Parathyroid adenoma (tissue), 2 donors: Measurements from ENCODE around the gene MAPT.

ENCODE experiments used
- H2AFZ ChIP-seq: fragments of 300-600 bp; sonication (generic); one replicate; pipeline ENCODE4 v1.7.0; 2017; ENCODE audit warnings: antibody characterized with exemption, mild to moderate bottlenecking
- H3K27ac ChIP-seq: fragments of 300-600 bp; sonication (generic); one replicate; pipeline ENCODE4 v1.7.0; 2017
- H3K27me3 ChIP-seq: fragments of 300-600 bp; sonication (generic); one replicate; pipeline ENCODE4 v1.7.0; 2017; ENCODE audit warnings: low read length; ENCODE audit not compliant: control insufficient read depth, insufficient read depth
- H3K36me3 ChIP-seq: fragments of 300-600 bp; sonication (generic); one replicate; pipeline ENCODE4 v1.7.0; 2017; ENCODE audit warnings: low read length; ENCODE audit not compliant: control insufficient read depth, insufficient read depth
- H3K4me1 ChIP-seq: fragments of 300-600 bp; sonication (generic); one replicate; pipeline ENCODE4 v1.7.0; 2017; ENCODE audit warnings: control low read depth
- H3K4me2 ChIP-seq: fragments of 300-600 bp; sonication (generic); one replicate; pipeline ENCODE4 v1.7.0; 2017; ENCODE audit warnings: low read length
- H3K4me3 ChIP-seq: fragments of 300-600 bp; sonication (generic); one replicate; pipeline ENCODE4 v1.7.0; 2017; ENCODE audit warnings: low read depth, low read length
- H3K79me2 ChIP-seq: fragments of 300-600 bp; sonication (generic); one replicate; pipeline ENCODE4 v1.7.0; 2017; ENCODE audit warnings: control low read depth
- H3K9ac ChIP-seq: fragments of 300-600 bp; sonication (generic); one replicate; pipeline ENCODE4 v1.7.0; 2017; ENCODE audit warnings: mild to moderate bottlenecking
- H3K9me3 ChIP-seq: fragments of 300-600 bp; sonication (generic); one replicate; pipeline ENCODE4 v1.7.0; 2017; ENCODE audit warnings: low read length; ENCODE audit not compliant: control insufficient read depth
- TF ChIP-seq, protein P1 (sequence below): fragments of 300-600 bp; sonication (generic); IDR thresholded peaks from one replicate; pipeline ENCODE4 v1.7.0; 2017; ENCODE audit warnings: antibody characterized with exemption, mild to moderate bottlenecking
- donor health status: primary hyperparathyroidism.

The MAPT gene

GRCh38 chr17:45992175-45992574 lies 97.8 kb downstream of the MAPT start:
- no peak overlapping the region for H2AFZ ChIP-seq
- no peaks in the 10 kb centered on the region for H3K4me1 ChIP-seq
- H3K27ac ChIP-seq, result no peak overlapping the region
- H3K9me3 ChIP-seq, result no peaks in the 10 kb centered on the region
- no peaks in the 10 kb centered on the region for H3K79me2 ChIP-seq
- no peak overlapping the region for H3K4me2 ChIP-seq
- H3K9ac ChIP-seq, result no peak overlapping the region
- TF ChIP-seq, protein P1, sequence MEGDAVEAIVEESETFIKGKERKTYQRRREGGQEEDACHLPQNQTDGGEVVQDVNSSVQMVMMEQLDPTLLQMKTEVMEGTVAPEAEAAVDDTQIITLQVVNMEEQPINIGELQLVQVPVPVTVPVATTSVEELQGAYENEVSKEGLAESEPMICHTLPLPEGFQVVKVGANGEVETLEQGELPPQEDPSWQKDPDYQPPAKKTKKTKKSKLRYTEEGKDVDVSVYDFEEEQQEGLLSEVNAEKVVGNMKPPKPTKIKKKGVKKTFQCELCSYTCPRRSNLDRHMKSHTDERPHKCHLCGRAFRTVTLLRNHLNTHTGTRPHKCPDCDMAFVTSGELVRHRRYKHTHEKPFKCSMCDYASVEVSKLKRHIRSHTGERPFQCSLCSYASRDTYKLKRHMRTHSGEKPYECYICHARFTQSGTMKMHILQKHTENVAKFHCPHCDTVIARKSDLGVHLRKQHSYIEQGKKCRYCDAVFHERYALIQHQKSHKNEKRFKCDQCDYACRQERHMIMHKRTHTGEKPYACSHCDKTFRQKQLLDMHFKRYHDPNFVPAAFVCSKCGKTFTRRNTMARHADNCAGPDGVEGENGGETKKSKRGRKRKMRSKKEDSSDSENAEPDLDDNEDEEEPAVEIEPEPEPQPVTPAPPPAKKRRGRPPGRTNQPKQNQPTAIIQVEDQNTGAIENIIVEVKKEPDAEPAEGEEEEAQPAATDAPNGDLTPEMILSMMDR, result no peak
- no peak overlapping the region for H3K4me3 ChIP-seq
- no peaks in the 10 kb centered on the region for H3K36me3 ChIP-seq
- no peaks in the 10 kb centered on the region for H3K27me3 ChIP-seq

DNA sequence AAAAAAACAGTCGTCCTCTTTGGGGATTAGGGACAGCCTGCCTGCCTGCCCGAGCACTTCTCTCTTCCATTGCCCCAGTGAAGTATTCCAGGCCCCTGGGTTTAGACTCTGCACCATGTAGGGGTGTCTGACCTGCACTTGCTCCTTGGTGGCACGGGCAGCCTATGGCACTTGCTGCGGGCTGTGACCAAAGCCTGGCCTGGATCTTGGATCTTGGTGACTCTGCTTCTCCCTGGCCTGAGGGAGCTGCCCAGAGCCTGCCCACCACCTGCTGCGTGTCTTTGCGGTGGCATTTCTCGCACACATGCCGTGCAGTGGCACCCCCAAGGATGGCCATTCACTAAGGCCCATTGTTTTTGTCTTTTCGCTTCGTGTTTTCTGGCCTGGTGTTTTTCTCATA lies 98.5 kb downstream of the MAPT start:
- no peak overlapping the region for H2AFZ ChIP-seq
- H3K27me3 ChIP-seq, result no peaks in the 10 kb centered on the region
- H3K4me2 ChIP-seq, result no peak overlapping the region
- no peaks in the 10 kb centered on the region for H3K4me1 ChIP-seq
- no peaks in the 10 kb centered on the region for H3K79me2 ChIP-seq
- TF ChIP-seq, protein P1, result no peak
- H3K36me3 ChIP-seq, result no peaks in the 10 kb centered on the region
- no peaks in the 10 kb centered on the region for H3K9me3 ChIP-seq
- no peak overlapping the region for H3K9ac ChIP-seq
- H3K4me3 ChIP-seq, result no peak overlapping the region
- H3K27ac ChIP-seq, result no peak overlapping the region

DNA sequence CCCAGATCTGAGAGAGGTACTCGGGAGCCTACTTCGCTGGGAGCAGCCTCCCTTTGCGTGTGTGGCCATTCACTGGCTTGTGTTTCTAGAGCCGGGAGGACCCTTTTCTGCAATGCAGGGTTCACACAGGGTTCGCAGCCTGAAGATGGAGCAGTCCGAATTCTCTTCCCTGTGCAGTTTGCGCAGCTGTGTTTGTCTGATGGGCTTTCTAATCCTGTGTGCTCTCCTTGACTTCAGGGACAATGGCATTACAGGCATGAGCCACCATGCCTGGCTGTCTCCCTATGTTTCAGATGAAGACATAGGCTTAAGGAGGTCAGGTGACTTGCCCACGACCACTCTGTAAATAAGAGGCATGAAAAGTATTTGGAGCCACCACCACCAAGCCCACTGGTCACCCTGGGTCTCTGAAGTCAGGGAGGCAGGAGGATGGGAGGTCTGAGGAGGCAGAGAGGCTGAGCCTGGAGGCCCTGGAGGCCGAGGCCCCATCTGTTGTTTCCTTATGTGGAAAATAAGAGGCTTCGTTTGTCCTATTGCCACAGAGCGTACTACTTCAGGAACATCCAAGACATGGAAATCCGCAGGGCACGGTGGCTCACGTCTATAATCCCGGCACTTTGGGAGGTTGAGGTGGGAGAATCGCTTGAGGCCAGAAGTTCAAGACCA lies 99.7 kb downstream of the MAPT start:
- no peaks in the 10 kb centered on the region for H3K36me3 ChIP-seq
- no peaks in the 10 kb centered on the region for H3K9me3 ChIP-seq
- TF ChIP-seq, protein P1, result no peak
- no peak overlapping the region for H3K4me3 ChIP-seq
- no peak overlapping the region for H3K27ac ChIP-seq
- H2AFZ ChIP-seq, result no peak overlapping the region
- no peaks in the 10 kb centered on the region for H3K79me2 ChIP-seq
- H3K27me3 ChIP-seq, result no peaks in the 10 kb centered on the region
- H3K4me2 ChIP-seq, result no peak overlapping the region
- no peaks in the 10 kb centered on the region for H3K4me1 ChIP-seq
- no peak overlapping the region for H3K9ac ChIP-seq

- no peak overlapping the region for H3K4me2 ChIP-seq
- H3K27ac ChIP-seq, result no peak overlapping the region
- no peaks in the 10 kb centered on the region for H3K27me3 ChIP-seq
- no peak overlapping the region for H3K4me3 ChIP-seq
- no peaks in the 10 kb centered on the region for H3K79me2 ChIP-seq
- TF ChIP-seq, protein P1, result no peak
- H2AFZ ChIP-seq, result no peak overlapping the region
- H3K9me3 ChIP-seq, result no peaks in the 10 kb centered on the region
- H3K36me3 ChIP-seq, result no peaks in the 10 kb centered on the region
- no peaks in the 10 kb centered on the region for H3K4me1 ChIP-seq
- no peak overlapping the region for H3K9ac ChIP-seq
Observed at GRCh38 chr17:45994987-45995386, 100.6 kb downstream of the MAPT start.

GRCh38 chr17:45995627-45996270 lies 101.4 kb downstream of the MAPT start:
- Histone ChIP-seq H3K9me3 (no peaks in the 10 kb centered on the region), H3K27ac (no peak overlapping the region), H3K9ac (no peak overlapping the region), H3K79me2 (no peaks in the 10 kb centered on the region), H3K27me3 (no peaks in the 10 kb centered on the region), H3K4me2 (no peak overlapping the region), H2AFZ (no peak overlapping the region), H3K4me1 (no peaks in the 10 kb centered on the region), H3K36me3 (no peaks in the 10 kb centered on the region), H3K4me3 (no peak overlapping the region)
- TF ChIP-seq, protein P1, result no peak
